Right cardiac atrium (tissue), 5 donors: Measurements from ENCODE around the gene PLEKHA8. TPM values are rescaled to one million over a fixed set of nuclear protein-coding genes. Genes with fewer than 3 reads are reported as not detected.

ENCODE experiments used
- ATAC-seq, 2 donors: fragments of 200-7000 bp; cut with Tn5 transposase; one replicate each; pipeline versions ENCODE4 v1.8.0 to v1.9.1; 2020; ENCODE audit warnings: moderate library complexity in 2 of 2, mild to moderate bottlenecking in 1 of 2
- DNase-seq, 3 donors: peaks; one replicate each; pipeline ENCODE4 v3.0.0-alpha.2; 2020
- H3K27ac ChIP-seq: one replicate; pipeline ENCODE4 v1.5.1; 2013; ENCODE audit warnings: mild to moderate bottlenecking, low read length, control low read depth, moderate library complexity
- H3K27me3 ChIP-seq: one replicate; pipeline ENCODE4 v1.6.1; 2013; ENCODE audit not compliant: control insufficient read depth, insufficient read depth
- H3K4me1 ChIP-seq: one replicate; pipeline ENCODE4 v1.6.1; 2013; ENCODE audit warnings: low read length; ENCODE audit not compliant: control insufficient read depth, insufficient read depth
- H3K4me3 ChIP-seq: one replicate; pipeline ENCODE4 v1.5.1; 2013; ENCODE audit warnings: low read length, control low read depth
- H3K9me3 ChIP-seq: one replicate; pipeline ENCODE4 v1.6.1; 2013; ENCODE audit warnings: low read length; ENCODE audit not compliant: control insufficient read depth
- WGBS: extraction: QIAGEN DNeasy Blood & Tissue Kit; methylation state at CpG from one replicate; pipeline ENCODE4 v1.1.7; 2013; 5-methylcytosine and 5-hydroxymethylcytosine counted together
- intact Hi-C, 4 donors: fragments of 100-400 bp; cut with DNase I; formaldehyde crosslinking; loops; one replicate each; pipeline versions ENCODE4 v1.11.0 to v1.14.0; 2022 to 2023
- polyA plus RNA-seq: library from polyadenylated mRNA; stranded (reverse); fragments of 200-250 nt; gene quantifications from one replicate; pipeline ENCODE4 v1.2.3, GENCODE V29; 2013
- total RNA-seq, 4 donors: library from RNA; stranded (reverse); fragmentation: NEBNext Ultra II Directional; extraction: Animal tissue kit (Norgen Biotek cat#: 25700); gene quantifications; one replicate each; pipeline ENCODE4 v1.2.1, GENCODE V29; 2021
- donor health status: healthy with polysubstance abuse.
- donor health status: DM: no; HTN: yes; CAD: no.
- donor health status: DM: no; HTN: no; CAD: no.
- donor health status: DM: no; HTN: yes; CAD: no; lungs with severe emphysema.
- donor health status: DM: yes; HTN: yes; CAD: no.

The PLEKHA8 gene
- total and polyA plus RNA-seq, 5 donors = 1.7 to 5.6 (median 4.3) TPM

DNA sequence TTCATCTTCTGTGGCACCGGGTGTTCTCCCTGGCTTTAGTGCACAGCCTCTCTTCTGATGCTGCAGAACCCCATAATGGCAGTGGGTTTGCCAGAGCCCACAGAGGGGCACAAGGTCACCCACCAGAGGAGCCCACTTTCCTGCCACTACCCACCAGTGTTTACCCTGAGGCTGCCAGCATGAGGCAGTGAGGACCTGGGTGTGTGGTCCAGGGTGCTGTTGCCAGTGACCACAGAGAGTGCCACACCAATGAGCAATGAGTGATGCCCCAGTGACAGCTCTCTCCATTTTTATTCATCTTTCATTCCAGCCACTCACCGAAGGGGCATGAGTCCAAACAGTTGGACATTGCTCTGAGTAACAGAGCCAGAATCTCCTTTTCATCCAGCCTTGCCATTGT is 141.4 kb downstream of the PLEKHA8 start:
- no peak for ATAC-seq
- Histone ChIP-seq H3K27me3 (no peaks in the 10 kb centered on the region), H3K27ac (no peak overlapping the region), H3K4me3 (no peak overlapping the region), H3K9me3 (no peaks in the 10 kb centered on the region), H3K4me1 (peaks cover 17% of the 10 kb centered on the region)
- intact Hi-C loops = loop anchor here (10.0 kb wide), 5 partner anchors 75 to 395 kb away; no protein-coding TSS in a partner anchor
- no peak for DNase-seq
- 77% methylated on average over 2 of the region's 2 CpGs for WGBS

DNA sequence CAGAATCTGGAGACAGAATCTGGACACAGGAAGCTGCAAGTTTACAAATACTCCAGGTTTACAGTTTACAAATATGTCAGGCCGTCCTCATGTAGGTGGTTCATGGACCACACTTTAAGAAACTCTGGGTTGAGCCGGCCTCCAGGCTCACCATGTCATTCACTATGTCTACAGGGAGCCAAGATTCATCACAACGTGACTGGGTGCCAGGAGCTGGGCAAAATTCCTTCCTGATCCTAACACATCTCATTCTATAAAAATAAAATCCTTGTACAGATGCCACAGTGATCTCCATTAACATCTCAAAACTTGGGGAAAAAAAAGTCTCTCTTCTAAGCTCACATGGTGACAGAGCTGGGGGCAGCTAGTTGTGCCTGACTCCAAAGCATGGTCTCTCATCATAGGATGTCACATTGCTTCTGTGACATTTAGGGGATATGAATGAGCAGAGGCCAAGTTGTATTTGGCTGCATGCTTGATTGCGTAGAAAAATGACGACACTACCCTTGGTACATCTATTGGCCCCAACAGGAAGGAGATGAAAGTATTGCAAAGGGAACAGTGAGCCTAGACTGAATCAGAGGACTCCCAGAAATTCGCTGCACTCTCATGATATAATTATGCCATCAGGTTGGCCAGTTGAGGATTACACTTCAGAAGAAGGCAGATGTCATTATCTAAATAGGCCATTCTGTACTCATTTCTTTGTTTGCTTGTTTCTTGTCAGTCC is 142.4 kb downstream of the PLEKHA8 start:
- H3K4me1 ChIP-seq = peaks cover 19% of the 10 kb centered on the region
- no peaks in the 10 kb centered on the region for H3K27me3 ChIP-seq
- no peak for ATAC-seq
- H3K4me3 ChIP-seq = no peak overlapping the region
- H3K27ac ChIP-seq = no peak overlapping the region
- H3K9me3 ChIP-seq = no peaks in the 10 kb centered on the region
- intact Hi-C loops = no loop called here
- no peak for DNase-seq
- WGBS = 78% methylated on average over 6 of the region's 6 CpGs

DNA sequence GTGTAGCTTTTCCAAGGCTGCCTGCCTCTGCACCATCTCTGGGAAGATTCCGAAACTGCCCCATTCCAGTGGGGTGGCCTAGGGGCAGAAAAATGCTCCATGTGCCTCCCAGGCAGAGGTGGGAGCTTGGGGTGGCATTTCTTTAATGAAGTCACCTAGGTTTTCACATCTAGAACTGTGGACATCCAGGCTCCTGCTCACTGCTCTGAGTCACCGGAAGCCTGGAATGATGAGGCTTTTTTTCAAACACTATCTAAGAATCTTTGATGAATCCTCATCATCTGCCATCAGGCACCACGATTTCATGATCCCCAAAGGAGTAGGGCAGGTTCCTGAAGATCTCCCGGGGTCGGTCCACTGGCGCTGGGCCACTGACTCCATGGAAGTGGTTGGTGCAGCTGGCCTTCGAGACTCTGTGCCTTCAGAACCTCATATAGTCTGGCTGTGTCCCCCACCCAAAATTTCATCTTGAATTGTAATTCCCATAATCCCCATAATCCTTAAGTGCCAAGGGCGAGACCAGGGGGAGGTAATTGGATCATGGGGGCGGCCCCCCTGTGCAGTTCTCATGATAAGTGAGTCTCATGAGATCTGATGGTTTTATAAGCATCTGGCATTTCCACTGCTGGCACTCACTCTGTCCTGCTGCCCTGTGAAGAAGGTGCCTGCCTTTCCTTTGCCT is 143.7 kb downstream of the PLEKHA8 start:
- DNase-seq = no peak
- Histone ChIP-seq H3K9me3 (no peaks in the 10 kb centered on the region), H3K27ac (no peak overlapping the region), H3K4me1 (peaks cover 19% of the 10 kb centered on the region), H3K4me3 (no peak overlapping the region), H3K27me3 (no peaks in the 10 kb centered on the region)
- 77% methylated on average over 9 of the region's 9 CpGs for WGBS
- no peak for ATAC-seq
- intact Hi-C loops = no loop called here

DNA sequence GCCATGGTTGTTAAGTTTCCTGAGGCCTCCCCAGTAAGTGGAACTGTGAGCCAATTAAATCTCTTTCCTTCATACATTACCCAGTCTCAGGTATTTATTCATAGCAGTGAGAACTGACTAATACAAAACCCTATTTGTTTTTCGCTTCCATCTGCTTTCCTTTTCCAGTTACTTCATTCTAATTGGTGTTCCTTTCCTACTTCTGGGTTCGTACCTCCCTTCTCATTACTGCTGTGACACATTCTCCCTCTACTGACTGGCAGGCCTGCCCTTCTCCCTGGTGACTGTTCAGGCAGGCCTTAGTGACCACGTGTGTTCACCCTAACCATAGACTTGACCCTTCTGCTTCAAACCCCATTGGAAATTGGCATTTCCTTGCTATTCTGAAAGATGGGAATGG is 144.2 kb downstream of the PLEKHA8 start:
- no peak for ATAC-seq
- intact Hi-C loops = no loop called here
- Histone ChIP-seq H3K9me3 (no peaks in the 10 kb centered on the region), H3K4me1 (peaks cover 19% of the 10 kb centered on the region), H3K4me3 (no peak overlapping the region), H3K27ac (no peak overlapping the region), H3K27me3 (no peaks in the 10 kb centered on the region)
- 74% methylated on average over 3 of the region's 3 CpGs for whole genome bisulfite sequencing
- no peak for DNase-seq

DNA sequence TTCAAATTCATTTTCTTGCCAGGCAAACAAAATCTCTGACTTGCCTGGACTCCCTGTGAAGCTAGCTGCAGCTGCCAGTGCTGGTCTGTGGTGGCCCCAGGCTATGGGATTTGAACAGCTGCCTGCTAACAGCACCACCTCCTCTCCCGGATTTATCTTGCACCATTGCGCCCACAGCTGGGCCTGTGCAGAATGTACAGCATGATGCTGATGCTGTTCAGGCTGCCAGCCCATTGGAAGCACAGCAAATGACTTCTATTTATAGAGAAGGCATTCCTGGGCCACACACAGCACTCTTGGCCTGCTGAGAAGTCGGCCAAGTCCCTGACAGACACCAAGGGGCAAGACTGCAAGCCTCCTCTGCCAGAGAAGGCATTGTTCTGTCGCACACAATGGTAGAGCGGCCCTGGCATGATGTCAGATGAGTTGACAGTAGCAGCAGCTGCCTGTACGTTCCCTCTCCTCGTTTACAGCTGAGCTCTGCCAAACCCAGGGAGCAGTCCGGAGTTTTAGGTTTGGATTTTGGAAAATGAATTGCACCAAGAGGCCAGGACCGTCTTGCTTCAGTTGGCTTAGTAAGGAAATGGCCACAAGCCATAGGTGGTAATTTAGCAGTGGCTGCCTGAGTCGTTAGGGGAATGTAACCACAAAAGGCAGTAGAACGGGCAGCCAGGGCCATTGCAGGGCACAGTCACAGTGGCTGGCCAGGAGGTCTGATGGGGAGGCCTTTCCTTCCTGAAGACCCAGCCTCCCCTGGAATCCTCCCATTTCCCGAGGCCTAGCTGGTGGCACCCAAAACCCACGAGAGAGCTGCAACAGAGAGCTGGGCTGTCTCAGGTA is 145.1 kb downstream of the PLEKHA8 start:
- ATAC-seq (peak; percentile 82 to 85), DNase-seq (peak; percentile 76 to 85 (median 84))
- Histone ChIP-seq H3K9me3 (no peaks in the 10 kb centered on the region), H3K4me3 (no peak overlapping the region), H3K4me1 (peaks cover 19% of the 10 kb centered on the region), H3K27ac (peak overlapping the region; percentile 71), H3K27me3 (no peaks in the 10 kb centered on the region)
- intact Hi-C loops = no loop called here
- 40% methylated on average over 13 of the region's 13 CpGs for WGBS

DNA sequence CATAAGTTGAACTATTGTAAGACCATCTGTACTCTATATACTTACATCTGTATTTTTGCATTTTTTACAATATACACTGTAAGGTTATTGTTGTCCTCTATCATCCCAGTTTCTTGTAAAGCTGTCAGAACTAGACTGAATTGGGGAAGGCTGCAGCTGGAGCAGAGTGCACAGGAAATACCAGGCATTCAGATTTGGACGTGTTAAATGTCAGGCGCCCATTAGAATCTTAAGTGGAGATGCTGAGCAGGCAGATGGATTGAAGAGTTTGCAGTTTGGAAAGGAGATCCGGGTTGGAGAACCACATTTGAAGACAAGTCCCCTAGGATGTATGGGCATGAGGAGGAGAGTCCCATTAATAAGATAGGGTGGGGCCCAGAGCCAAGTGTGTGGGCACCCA is 147.0 kb downstream of the PLEKHA8 start:
- no peak overlapping the region for H3K4me3 ChIP-seq
- intact Hi-C loops = no loop called here
- no peaks in the 10 kb centered on the region for H3K9me3 ChIP-seq
- ATAC-seq (no peak), DNase-seq (no peak)
- 27% methylated on average over 3 of the region's 3 CpGs for WGBS
- peaks cover 23% of the 10 kb centered on the region for H3K4me1 ChIP-seq
- H3K27ac ChIP-seq = no peak overlapping the region
- no peaks in the 10 kb centered on the region for H3K27me3 ChIP-seq

DNA sequence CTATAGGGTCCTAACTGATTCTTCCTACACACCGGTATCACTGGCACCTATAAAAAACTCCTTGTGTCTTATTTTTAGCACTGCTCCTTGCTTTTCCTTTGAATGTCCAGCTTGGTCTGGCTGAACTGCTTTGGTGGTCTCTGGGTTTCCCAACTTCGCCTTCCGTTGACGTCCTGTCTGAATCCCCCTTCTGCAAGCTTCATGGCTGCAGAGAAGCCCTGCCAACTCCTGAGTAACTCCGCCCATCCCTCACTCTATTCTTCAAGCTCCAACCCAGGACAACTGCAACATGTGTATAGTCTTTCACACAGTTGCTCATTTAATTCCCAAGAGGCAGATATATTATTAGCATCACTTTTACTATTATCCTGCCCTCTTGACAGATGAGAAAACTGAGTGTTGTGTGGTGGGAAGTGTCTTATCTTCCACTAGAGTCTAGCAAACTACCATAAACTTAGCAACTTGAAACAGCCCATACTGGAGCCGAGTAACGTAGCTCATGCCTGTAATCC is 147.5 kb downstream of the PLEKHA8 start:
- Histone ChIP-seq H3K27ac (no peak overlapping the region), H3K27me3 (no peaks in the 10 kb centered on the region), H3K9me3 (no peaks in the 10 kb centered on the region), H3K4me3 (no peak overlapping the region), H3K4me1 (peaks cover 23% of the 10 kb centered on the region)
- 73% methylated on average over 7 of the region's 7 CpGs for WGBS
- intact Hi-C loops = no loop called here
- ATAC-seq (no peak), DNase-seq (no peak)

DNA sequence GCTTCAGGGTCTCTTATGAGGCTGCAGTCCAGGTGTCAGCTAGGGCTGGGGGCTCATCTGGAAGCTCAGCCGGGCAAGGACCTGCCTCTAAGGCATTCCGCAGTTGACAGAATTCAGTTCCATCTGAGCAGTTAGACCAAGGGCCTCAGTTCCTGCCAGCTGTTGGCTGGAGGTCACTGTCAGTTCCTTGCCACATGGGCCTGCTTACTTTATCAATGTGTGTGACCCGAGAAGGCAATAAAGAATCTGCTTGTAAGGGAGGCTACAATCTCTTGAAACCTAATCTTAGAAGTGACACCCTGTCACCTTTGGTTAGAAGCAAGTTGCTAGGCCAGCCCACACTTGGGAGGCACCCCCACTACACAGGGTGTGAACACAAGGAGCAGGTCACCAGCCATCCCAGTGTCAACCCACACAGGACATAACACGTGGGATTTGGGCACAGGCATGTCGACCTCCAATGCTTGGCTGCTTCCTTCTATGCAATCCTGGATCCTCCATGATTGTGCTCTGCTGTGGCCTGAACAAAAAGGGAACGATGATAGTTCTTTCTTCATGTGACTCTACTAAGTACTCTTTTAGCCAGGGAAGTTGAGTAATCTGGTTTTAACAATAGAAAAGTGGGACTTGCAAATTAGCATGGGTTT is 148.4 kb downstream of the PLEKHA8 start:
- Histone ChIP-seq H3K4me3 (no peak overlapping the region), H3K9me3 (no peaks in the 10 kb centered on the region), H3K27me3 (no peaks in the 10 kb centered on the region), H3K4me1 (peaks cover 24% of the 10 kb centered on the region), H3K27ac (no peak overlapping the region)
- 63% methylated on average over 6 of the region's 6 CpGs for WGBS
- intact Hi-C loops = no loop called here
- DNase-seq (no peak), ATAC-seq (no peak)

DNA sequence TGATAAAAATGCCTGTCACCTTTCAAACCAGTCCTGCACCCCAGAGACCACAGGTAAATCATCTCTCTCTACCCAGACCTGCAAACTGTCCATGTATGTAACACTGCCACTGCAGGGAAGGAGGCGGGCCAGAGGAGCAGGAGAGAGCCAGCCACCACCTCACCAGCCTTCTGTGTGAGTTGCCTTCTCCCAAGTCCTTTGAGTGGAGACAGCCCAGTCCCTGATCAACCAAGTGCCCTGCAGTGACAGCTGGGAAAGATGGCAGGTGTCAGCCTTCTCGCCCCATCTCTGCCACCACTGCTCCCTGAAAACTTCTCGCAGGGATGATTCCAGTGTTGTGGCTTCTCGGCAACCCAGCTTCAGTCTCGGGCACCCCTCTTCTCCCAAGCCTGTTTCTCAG is 149.0 kb downstream of the PLEKHA8 start:
- H3K27ac ChIP-seq = no peak overlapping the region
- no peaks in the 10 kb centered on the region for H3K9me3 ChIP-seq
- H3K27me3 ChIP-seq = no peaks in the 10 kb centered on the region
- H3K4me3 ChIP-seq = no peak overlapping the region
- H3K4me1 ChIP-seq = peaks cover 20% of the 10 kb centered on the region
- over 99% methylated on average over 5 of the region's 5 CpGs for WGBS
- DNase-seq = no peak
- intact Hi-C loops = no loop called here
- ATAC-seq = no peak

DNA sequence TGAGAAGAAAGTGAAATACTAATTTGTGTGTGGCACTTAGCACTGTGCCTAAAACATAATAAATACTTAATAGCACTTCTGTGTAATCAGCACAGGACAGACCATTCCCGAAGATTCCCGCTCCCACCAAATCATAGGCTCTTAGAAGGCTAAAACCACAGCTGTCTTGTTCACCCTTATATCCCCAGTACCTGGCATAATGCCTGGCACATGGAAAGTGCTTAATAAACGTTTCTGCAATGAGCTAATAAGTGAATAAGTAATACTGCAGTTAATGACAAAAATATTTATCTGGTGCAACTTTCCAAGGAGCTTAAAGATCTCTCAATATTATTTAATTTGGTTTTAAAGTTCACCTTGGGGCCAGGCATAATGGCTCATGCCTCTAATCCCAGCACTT is 149.8 kb downstream of the PLEKHA8 start:
- no peak overlapping the region for H3K27ac ChIP-seq
- H3K4me1 ChIP-seq = peaks cover 17% of the 10 kb centered on the region
- no peaks in the 10 kb centered on the region for H3K27me3 ChIP-seq
- H3K4me3 ChIP-seq = no peak overlapping the region
- no peaks in the 10 kb centered on the region for H3K9me3 ChIP-seq
- WGBS = 71% methylated on average over 3 of the region's 3 CpGs
- DNase-seq (no peak), ATAC-seq (no peak)
- intact Hi-C loops = no loop called here
